Measurements from ENCODE around the gene LIX1L.

DNA sequence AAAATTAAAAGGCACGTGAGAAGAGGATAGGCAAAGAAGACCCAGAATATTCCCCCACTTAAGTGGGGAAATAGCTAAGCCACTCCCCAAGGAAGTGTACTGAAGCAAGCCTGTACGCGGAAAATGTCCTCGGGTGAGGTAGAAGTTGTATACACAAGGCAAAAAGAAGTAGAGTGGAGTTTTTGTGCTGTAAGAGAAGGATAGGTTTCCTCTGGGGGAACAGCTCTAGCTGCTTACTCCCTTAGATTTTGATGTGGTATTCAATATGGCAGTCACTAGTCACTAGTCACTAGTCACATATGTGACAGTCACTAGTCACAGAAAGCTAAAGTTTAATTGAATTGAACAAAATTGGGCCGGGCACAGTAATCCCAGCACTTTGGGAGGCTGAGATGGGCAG is 31.0 kb upstream of the LIX1L start:
- TF ChIP-seq POLR2AphosphoS5 (IDR thresholded peaks at IDR 0.05; ENCODE audit: low read depth, low read length) = no peak
- TF ChIP-seq, protein P1, sequence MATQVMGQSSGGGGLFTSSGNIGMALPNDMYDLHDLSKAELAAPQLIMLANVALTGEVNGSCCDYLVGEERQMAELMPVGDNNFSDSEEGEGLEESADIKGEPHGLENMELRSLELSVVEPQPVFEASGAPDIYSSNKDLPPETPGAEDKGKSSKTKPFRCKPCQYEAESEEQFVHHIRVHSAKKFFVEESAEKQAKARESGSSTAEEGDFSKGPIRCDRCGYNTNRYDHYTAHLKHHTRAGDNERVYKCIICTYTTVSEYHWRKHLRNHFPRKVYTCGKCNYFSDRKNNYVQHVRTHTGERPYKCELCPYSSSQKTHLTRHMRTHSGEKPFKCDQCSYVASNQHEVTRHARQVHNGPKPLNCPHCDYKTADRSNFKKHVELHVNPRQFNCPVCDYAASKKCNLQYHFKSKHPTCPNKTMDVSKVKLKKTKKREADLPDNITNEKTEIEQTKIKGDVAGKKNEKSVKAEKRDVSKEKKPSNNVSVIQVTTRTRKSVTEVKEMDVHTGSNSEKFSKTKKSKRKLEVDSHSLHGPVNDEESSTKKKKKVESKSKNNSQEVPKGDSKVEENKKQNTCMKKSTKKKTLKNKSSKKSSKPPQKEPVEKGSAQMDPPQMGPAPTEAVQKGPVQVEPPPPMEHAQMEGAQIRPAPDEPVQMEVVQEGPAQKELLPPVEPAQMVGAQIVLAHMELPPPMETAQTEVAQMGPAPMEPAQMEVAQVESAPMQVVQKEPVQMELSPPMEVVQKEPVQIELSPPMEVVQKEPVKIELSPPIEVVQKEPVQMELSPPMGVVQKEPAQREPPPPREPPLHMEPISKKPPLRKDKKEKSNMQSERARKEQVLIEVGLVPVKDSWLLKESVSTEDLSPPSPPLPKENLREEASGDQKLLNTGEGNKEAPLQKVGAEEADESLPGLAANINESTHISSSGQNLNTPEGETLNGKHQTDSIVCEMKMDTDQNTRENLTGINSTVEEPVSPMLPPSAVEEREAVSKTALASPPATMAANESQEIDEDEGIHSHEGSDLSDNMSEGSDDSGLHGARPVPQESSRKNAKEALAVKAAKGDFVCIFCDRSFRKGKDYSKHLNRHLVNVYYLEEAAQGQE (IDR thresholded peaks at IDR 0.05; ENCODE audit: insufficient read depth in 1 of 2, low read depth in 2 of 2, low read length in 2 of 2) = no peak
- TF ChIP-seq FOXP2 (optimal IDR thresholded peaks at IDR 0.05; ENCODE audit: borderline replicate concordance, extremely low read depth, extremely low read length, insufficient read depth) = no peak

Measured in PFSK-1 (cell line).